Hippocampal formation (tissue), 2 donors: ENCODE measurements around the gene WBP1L.
"Not testable (repeated sequence)": the region's sequence is repeated elsewhere in the genome, so short reads cannot be mapped to it uniquely, and the experiment has no call there.

Experiments used
- DNase-seq, 2 donors: peaks; one replicate each; lab custom pipeline; 2025; lab: John Stamatoyannopoulos, UW

WBP1L gene

DNA sequence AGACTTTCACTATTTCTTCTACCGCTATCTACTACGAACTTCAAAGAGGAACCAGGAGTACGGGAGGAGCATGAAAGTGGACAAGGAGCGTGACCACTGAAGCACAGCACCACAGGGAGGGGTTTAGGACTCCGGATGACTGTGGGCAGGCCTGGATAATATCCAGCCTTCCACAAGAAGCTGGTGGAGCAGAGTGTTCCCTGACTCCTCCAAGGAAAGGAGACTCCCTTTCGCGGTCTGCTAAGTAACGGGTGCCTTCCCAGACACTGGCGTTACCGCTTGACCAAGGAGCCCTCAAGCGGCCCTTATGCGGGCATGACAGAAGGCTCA, 15.2 kb downstream of the WBP1L start:
- DNase-seq: not testable (repeated sequence)

DNA sequence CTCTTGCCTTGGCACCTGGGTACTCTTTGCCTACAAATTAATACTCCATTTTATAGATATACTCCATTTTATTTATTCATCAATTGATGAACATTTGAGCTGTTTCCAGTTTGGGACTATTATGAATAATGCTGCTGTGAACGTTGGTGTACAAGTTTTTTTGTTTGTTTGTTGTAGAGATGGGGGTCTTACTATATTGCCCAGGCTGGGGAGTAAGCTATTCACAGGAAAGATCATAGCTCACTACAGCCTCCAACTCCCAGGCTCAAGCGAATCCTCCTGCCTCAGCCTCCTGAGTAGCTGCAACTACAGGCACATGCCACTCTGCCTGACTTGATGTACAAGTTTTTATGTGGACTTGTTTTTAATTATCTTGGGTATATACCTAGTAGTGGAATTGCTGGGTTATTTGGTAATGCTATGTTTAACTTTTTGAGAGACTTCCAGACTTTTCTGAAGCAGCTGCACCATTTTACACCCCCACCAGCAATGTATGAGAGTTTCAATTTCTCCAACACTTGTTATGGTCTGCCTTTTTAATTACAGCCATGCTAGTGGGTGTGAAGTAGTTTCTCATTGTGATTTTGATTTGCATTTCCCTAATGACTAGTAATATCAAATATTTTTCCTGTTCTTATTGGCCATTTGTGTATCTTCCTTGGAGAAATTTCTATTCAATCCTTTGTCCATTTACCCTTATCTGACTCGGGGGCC, 15.9 kb downstream of the WBP1L start:
- no peak for DNase-seq

DNA sequence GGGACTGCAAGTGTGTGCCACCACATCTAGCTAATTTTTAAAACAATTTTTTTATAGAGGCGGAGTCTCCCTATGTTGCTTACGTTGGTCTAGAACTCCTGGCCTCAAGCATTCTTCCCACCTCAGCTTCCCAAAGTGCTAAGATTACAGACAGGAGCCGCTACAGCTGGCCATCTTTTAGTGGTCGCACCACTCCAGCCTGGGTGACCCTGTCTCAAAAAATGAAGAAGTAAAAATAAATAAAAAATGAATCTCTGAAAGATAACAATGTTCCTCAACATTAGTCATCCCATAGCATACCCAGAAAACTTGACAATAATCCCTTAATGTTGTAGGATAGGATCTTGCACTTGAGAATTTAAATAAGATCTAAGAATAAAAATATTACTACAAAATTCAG, 18.2 kb downstream of the WBP1L start:
- DNase-seq: no peak

DNA sequence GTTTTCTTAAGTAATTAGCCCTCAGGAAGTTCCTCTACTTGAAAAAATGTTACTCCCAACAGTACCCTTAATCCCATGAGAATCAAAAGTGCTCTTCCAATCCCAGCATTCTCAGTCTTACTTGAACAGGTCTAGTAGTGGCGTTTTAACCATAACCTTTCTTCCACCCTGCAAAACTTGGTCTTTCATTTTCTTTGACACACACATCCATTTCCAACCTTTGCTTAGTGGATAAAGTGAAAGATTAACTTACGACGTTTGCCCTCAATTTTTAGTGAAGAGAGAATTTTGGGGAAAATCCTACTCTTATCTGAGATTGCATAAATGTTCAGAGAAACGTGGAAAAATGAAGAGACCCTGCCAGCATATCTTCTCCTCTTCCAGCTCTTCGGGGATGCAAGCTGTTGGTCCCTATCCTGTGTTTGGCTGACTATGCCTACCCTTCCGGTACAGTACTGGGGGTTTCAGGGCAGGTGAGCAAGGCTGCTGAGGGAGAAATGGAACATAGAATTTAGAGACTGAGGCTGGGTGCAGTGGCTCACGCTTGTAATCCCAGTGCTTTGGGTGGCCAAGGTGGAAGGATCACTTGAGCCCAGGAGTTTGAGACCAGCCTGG, 18.8 kb downstream of the WBP1L start:
- DNase-seq: no peak

DNA sequence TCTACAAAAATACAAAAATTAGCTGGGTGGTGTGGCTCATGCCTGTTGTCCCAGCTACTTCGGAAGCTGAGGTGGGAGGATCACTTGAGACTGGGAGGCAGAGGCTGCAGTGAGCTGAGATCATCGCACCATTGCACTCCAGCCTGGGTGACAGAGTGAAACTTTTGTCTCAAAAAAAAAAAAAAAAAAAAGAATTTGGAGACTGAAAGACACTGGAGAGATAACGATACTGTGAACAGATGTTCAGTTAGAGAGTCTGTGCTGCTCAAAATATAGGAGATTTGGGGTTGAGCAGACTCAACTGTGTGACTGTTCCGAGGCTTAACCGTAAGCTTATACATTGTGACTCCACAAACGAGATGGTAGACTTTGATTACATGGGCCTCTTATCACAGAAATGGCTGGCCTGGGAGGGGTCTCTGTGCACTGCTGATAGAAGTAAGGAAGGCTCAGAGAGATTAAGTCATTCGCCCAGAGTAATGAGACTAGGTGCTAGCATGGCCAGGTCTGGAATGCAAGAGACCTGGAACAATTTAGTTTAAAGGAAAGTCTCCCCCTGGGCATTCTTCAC, 19.4 kb downstream of the WBP1L start:
- no peak for DNase-seq

DNA sequence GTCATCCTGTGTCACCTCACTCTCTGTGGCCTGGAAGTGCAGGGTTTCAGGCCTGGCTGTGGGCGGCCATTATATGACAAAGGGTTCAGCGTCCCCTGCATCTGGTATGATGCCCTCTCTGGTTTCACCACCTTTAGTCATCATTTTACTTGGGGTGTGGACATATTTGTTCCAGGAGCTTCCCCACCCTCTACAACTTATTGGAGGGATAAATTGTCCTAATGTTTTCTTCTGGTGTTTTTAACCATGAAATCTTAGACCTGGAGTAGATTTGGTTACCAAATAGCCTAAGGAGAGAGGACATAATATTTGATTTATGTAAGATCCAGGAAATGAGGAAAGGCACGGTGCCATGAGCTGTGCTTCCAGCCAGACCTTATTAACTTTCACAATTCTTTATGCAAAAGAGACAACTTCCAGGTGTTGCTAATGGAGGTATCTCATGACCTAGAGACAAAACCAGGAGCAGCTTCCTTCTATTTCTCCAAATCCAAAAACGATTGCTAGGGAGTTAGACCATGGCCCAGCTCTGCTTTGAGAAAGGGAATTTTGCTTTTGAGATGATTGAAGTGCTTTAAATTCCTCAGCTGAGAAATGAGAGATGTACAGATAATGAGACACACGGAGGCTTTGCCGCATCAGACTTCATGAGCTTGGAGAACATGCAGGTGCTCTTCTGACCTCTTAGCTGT, 20.9 kb downstream of the WBP1L start:
- DNase-seq: no peak

DNA sequence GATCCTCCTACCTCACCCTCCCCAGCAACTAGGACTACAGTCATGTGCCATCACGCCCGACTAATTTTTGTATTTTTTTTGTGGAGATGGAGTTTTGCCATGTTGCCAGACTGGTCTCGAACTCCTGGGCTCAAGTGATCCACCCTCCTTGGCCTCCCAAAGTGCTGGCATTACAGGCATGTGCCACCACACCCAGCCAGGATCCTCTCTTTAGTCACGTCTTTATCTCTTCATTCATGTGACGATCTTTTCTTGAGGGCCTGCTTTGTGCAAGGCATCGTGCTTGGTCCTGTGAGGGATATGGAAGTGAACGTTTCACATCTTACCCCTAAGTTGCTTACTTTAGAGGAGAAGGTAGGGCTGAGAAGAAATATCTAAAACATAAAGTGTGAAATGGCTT, 21.6 kb downstream of the WBP1L start:
- no peak for DNase-seq

DNA sequence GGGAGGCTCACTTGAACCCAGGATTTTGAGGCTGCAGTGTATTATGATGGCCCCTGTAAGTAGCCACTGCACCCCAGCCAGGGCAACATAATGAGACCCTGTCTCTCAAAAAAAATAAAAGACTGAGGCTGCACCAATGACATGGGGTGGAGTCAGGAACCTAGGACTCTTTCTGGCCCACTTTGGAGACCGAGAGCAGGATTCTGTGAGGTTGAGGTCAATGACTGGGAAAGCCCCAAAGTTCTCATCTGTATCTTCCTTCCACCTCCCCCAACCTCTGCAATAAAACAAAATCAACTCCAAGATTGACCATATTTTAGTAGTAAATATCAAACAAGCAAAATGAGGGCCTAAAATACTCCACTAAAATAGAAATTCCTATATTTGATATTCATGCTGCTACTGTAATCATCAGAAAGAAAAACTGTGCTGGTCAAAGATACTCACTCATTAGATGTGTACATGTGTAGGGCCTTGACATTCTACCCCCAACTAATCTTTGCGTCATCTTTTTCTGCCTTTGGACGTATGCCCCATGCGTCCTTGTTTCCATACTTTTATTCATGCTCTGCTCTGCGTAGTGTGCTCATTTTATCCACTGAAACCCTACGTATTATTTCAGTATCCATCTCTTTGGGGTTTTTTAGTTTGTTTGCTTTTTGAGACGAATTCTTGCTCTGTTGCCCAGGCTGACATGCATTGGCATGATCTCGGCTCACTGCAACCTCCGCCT, 23.8 kb downstream of the WBP1L start:
- no peak for DNase-seq

DNA sequence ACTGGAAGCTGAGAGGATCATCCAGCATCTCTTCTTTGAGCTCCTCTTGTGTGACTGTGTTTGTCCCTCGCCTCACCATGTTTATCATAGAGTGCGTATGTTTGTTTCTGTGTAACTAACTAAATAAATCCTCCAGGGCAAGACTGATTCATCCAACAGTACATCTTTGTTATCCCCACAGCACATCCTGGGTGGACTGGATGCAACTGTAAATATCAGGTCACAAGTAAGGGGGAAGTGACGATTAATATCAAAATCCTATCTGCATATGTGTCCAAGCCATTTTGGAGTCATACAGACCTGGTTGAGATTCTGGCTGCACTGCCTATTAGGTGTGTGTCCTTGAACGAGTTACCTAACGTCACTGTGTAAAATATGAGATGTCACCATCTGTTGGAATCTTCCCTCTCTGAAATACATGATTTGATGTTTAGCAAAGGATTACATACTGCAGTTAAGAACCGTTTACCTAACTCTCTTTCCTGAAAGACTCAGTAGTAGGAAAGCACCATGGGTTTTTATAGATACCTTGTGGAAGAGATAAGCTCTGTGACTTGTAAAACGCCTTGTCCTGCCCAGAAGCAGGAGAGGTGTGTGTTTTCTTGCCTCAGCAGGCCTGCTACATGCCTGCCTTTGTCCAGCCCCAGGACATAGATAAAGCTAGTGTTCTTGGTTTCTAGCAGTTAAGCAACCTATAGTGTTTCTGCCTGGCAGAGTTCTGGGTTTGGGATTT, 25.8 kb downstream of the WBP1L start:
- no peak for DNase-seq

DNA sequence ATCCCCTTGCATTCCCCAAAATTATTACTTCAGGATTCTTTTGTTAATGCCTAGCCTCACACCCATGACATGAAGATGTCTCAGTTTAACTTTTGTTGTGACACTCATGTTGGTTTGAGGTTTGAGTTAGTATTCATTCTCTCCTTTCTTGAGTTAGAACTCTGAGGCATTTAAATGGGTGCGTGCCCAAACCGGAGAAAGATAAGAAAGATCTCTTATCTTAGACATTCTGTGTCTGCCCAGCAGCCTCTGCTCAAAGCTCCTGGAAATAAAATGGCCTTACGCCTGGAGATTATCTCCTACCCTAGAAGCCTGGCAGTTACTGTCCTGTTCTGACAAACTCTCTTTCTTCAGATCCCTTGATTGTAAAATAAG, 26.3 kb downstream of the WBP1L start:
- no peak for DNase-seq

DNA sequence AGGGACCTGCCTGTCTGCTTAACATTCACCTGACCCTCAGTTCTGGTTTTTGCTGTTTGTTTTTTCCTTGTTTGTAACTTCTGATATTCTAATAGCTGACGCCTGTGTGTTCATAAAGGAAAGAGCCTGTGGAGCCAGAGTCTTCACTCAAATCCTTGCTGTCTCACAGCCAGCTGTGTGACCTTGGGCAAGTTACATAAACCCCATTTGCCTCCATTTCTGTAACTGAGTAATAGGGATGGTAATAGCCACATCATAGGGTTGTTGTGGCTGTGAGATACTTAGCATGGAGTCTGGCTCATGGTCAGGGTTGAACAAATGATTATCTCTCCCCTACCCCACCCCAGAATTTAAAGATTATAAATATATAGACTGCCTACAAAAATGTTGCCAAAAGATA, 27.0 kb downstream of the WBP1L start:
- DNase-seq: no peak

DNA sequence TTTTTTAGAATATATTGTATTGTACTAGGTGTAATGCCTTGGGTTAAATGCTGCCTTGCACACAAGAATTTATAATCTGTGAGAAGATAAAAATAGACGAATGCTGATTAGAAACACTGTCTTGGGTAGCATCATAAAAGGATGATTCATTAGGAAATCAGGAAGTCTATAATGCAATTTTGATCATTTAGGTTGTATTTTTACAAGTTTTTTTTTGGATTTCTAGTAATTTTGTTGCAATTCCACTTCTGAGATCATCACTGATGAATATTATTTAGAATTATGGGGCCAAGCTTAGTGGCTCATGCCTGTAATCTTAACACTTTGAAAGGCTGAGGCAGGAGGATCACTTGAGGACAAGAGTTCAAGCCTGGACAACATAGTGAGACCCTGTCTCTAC, 29.6 kb downstream of the WBP1L start:
- DNase-seq: no peak

DNA sequence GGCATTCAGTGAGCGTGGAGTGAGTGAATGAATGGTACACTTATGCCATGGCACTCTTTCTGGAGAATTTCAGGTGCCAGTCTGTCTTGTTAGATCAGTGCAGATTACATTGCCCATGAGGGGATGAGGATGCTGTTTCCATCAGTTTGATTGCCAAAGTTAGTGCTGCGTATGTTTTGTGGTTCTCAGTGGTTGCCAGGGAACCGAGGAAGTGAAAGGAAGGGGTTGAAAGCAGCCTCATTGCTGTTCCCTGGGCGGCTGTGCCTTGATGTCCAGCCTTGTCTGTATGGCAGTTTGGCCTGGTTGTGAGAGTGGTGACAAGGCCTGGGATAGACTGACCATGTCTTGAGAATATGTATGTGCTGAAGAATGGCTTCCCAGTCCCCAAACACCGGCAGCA, 30.2 kb downstream of the WBP1L start:
- no peak for DNase-seq

DNA sequence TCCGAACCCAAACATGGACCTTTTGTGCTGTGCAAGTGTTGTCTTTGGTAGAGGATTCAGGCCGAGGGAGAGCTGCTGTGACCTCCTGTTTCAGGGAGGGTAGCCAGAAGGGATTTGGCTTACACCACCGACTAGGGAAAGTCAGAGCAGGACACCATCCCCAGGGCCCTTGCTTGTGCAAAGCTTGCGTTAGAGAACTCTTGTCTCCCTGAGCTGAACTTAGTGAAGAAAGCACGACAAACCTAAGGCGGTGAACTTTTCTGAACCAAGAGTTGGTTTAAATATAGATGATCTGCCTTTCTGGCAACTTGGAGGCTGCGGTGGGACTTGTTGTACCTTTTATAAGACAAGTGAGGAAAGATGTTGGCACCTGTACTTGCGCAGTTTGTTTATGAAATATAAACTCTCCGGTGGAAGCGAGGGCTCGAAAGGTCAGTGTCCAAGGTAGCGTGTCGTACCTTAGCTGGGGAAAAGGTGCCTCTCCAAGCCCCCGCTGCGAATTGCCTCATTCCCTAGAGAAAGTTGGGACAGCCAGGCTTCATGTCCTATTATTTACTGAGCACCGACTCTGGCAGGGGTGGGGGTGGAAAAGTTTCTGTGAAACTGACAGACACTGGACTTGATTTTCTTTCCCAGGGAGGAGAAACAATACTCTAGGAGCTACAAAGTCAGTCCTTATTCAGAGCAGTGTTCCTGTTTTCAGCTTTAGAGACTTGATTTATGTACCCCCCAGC, 31.6 kb downstream of the WBP1L start:
- DNase-seq: no peak

DNA sequence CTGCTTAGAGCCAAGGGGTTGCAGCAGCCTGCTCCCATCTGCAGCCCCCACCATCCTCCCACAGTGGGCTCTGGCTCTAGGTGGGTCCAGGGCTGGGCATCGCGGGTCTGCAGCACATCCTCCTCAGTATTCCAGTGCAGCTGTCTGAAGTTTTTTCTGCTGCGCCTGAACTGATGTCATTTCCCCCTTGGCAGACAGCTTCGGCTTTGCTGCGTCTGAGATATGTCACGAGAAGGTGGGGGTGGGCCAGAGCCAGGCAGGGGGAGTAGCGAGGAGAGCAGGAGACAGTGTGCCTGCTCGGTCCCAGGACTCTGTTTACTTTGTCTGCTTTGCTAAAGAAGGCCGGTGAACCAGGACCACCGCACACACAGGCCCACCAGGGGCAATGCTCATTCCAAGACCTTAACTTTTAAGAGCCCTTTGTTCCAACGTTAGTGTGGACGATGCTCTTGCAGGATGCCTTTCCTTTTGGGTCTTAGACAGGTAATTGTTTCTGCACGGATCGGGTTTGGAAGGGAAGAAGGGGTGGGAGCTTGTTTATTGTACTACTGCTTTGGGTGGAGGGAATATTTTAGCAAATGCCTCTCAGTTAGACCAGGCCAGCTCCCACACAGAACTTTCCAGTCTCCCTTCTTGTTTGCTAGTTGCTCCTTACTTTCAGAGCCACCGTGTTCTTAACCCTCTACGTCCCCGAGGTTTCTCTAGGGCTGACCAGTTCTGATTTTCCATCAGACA, 32.4 kb downstream of the WBP1L start:
- DNase-seq: peak; percentile 57 to 71

DNA sequence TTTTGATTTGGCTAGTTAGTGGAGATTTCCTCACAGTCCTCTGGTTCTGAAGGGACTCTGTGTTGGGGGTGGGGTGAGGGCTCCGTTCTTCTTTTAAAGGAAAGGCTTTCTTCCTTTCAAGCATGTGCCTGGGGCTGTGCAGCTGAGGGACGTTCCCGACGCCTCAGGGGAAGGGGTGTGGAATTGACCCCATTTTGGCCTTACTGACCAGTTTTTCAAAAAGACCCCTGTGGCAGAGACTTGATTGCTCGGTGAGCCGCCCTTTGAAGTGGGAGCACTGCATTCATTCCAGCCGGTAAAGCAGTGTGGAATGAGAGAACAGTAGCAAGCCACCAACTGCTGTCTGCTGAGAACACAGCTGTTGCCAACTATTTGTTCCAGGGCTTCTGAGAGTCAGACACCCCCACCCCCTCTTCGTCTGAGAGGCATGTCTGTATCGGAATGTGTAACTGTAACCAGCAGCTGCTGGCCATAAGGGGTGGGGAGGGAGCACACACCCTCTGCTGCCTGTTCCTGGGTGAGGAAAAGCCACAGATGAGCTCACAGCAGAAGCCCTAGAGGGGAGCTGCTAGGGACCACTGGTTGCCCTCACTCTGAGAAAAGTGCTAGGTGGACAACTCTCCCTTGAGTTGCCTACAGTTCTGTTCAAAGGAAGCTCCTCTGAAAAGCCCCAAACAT, 33.2 kb downstream of the WBP1L start:
- peak; percentile 50 to 53 for DNase-seq

DNA sequence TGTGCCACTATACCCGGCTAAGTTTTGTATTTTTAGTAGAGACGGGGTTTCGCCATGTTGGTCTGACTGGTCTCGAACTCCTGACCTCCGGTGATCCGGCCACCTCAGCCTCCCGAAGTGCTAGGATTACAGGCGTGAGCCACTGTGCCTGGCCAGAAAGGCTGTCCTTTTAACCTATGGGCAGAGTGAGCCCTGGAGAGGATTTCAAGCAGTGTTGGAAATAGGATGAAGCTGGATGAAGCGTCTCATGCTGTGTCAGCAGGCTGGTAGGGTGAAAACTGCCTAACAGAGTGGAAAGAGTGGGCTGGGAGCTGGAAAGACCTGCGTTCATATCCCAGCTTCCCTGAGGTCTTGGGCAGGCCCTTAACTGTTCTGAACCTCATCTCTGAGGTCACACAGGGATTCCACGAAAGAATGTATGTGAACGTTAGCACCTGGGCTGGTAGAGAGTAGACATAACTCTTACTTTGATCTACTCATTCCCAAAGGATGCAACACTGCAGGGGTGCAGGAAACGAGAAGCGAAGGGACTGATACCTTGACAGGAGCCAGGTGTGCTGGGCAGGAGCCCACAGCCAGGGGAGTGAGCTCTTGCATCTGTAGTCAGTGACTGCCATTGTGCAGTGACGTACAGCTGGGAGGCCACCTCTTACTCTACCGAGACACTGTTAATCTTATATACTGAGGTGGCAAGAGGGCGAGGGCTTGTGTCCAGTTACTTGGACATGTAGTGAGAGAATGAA, 34.1 kb downstream of the WBP1L start:
- DNase-seq: no peak

DNA sequence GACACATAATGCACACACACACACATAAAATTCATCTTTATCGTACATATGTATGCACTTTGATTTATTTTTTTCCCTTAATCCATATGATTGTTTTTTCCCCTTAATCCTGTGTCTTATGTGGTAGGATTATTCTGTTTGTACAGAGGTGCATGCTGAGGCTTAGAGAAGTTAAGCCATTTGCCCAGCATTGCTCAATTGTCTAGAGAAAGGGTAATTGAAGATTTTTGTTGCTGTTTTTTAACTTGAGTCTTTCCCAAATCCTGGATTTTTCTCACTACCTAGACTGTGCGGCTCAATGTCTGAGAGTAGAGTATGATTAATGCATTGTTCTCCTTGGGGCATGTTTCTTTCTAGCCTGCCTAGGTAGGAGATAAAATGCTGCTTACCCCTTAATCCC, 35.0 kb downstream of the WBP1L start:
- no peak for DNase-seq
